PC-9 (cell line): ENCODE results near the gene TNS1. TPM values are rescaled to one million over a fixed set of nuclear protein-coding genes. Genes with fewer than 3 reads are reported as not detected.

Source experiments
- BruUV-seq: library from RNA; stranded (reverse); fragments of 400-500 nt; replicated peaks from 2 replicates; lab custom pipeline; 2021; lab: Mats Ljungman, UMichigan
- CTCF ChIA-PET: fragments of 300-600 bp; sonication (Branson Sonifier 250); formaldehyde crosslinking; loops from one replicate; lab custom pipeline; 2022; ENCODE audit warnings: antibody characterized with exemption; lab: Charles Lee
- POLR2A ChIA-PET: fragments of 300-600 bp; sonication (Branson Sonifier 250); formaldehyde crosslinking; loops from one replicate; lab custom pipeline; 2022; ENCODE audit warnings: antibody characterized with exemption; ENCODE audit not compliant: unreplicated experiment; lab: Charles Lee
- DNase-seq, 2 experiments: peaks; one replicate each; pipeline versions ENCODE4 v3.0.0 to v3.0.0-alpha.2; 2015 to 2022; ENCODE audit warnings: mixed read lengths in 1 of 2
- H2AFZ ChIP-seq: fragments of 200-600 bp; sonication (generic); 2 replicates; pipeline ENCODE4 v1.8.1; 2017; ENCODE audit warnings: antibody characterized with exemption
- H3F3A ChIP-seq: fragments of 200-600 bp; sonication (generic); 2 replicates; pipeline ENCODE4 v1.8.1; 2017; ENCODE audit warnings: antibody characterized with exemption, mild to moderate bottlenecking, low read depth; ENCODE audit not compliant: insufficient read depth
- H3K27ac ChIP-seq: fragments of 200-600 bp; sonication (generic); 2 replicates; pipeline ENCODE4 v1.6.1; 2016; ENCODE audit warnings: mixed run types
- H3K27me3 ChIP-seq: fragments of 200-600 bp; sonication (generic); 2 replicates; pipeline ENCODE4 v1.6.1; 2016; ENCODE audit warnings: low read depth, mixed run types; ENCODE audit not compliant: insufficient read depth
- H3K36me3 ChIP-seq: fragments of 200-600 bp; sonication (generic); 2 replicates; pipeline ENCODE4 v1.6.1; 2016; ENCODE audit warnings: low read depth, mixed run types
- H3K4me1 ChIP-seq: fragments of 200-600 bp; sonication (generic); replicated peaks from 2 replicates; pipeline ENCODE4 v1.6.1; 2016; ENCODE audit warnings: mixed run types; ENCODE audit not compliant: insufficient read depth
- H3K4me2 ChIP-seq: fragments of 200-600 bp; sonication (generic); 2 replicates; pipeline ENCODE4 v1.6.1; 2017; ENCODE audit warnings: mixed run types
- H3K4me3 ChIP-seq: fragments of 200-600 bp; sonication (generic); 2 replicates; pipeline ENCODE4 v1.6.1; 2016; ENCODE audit warnings: mixed run types
- H3K79me2 ChIP-seq: fragments of 200-600 bp; sonication (generic); 2 replicates; pipeline ENCODE4 v1.6.1; 2017; ENCODE audit warnings: low read depth, mixed run types
- H3K9me2 ChIP-seq: fragments of 200-600 bp; sonication (generic); 2 replicates; pipeline ENCODE4 v1.8.1; 2017; ENCODE audit warnings: mild to moderate bottlenecking; ENCODE audit not compliant: insufficient read depth
- H3K9me3 ChIP-seq: fragments of 200-600 bp; sonication (generic); 2 replicates; pipeline ENCODE4 v1.8.1; 2016; ENCODE audit warnings: low read depth; ENCODE audit not compliant: insufficient read depth
- H4K20me1 ChIP-seq: fragments of 200-600 bp; sonication (generic); 2 replicates; pipeline ENCODE4 v1.8.1; 2017; ENCODE audit not compliant: insufficient read depth
- EZH2 ChIP-seq: fragments of 200-600 bp; sonication (generic); IDR thresholded peaks from 2 replicates; pipeline ENCODE4 v1.8.0; 2017; ENCODE audit warnings: antibody characterized with exemption, low read depth
- intact Hi-C: fragments of 100-400 bp; cut with micrococcal nuclease; formaldehyde crosslinking; loops from one replicate; pipeline ENCODE4 v1.10.0; 2022; ENCODE audit not compliant: unreplicated experiment
- total RNA-seq: library from RNA; stranded (reverse); gene quantifications from 2 replicates; pipeline ENCODE4 v1.2.3, GENCODE V29; 2021
- TF ChIP-seq, protein P1 (sequence below): fragments of 200-600 bp; sonication (generic); conservative IDR thresholded peaks from 2 replicates; pipeline ENCODE4 v1.6.1; 2017; ENCODE audit warnings: mixed run types, antibody characterized with exemption, mild to moderate bottlenecking, moderate library complexity

The TNS1 gene
- total RNA-seq, 1 experiment from 2014 or later, result 5.5 TPM

GRCh38 chr2:217875556-217876252 is 127.1 kb downstream of the TNS1 start:
- Histone ChIP-seq H3K36me3 (no peaks in the 10 kb centered on the region), H3K27ac (no peak overlapping the region), H3K27me3 (no peaks in the 10 kb centered on the region), H4K20me1 (no peaks in the 10 kb centered on the region), H3F3A (no peaks in the 10 kb centered on the region), H3K4me1 (no peaks in the 10 kb centered on the region), H3K9me3 (no peaks in the 10 kb centered on the region), H3K4me3 (no peak overlapping the region), H2AFZ (no peak overlapping the region), H3K4me2 (no peak overlapping the region), H3K9me2 (no peaks in the 10 kb centered on the region), H3K79me2 (no peaks in the 10 kb centered on the region)
- no peak for TF ChIP-seq EZH2
- TF ChIP-seq, protein P1, sequence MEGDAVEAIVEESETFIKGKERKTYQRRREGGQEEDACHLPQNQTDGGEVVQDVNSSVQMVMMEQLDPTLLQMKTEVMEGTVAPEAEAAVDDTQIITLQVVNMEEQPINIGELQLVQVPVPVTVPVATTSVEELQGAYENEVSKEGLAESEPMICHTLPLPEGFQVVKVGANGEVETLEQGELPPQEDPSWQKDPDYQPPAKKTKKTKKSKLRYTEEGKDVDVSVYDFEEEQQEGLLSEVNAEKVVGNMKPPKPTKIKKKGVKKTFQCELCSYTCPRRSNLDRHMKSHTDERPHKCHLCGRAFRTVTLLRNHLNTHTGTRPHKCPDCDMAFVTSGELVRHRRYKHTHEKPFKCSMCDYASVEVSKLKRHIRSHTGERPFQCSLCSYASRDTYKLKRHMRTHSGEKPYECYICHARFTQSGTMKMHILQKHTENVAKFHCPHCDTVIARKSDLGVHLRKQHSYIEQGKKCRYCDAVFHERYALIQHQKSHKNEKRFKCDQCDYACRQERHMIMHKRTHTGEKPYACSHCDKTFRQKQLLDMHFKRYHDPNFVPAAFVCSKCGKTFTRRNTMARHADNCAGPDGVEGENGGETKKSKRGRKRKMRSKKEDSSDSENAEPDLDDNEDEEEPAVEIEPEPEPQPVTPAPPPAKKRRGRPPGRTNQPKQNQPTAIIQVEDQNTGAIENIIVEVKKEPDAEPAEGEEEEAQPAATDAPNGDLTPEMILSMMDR, result no peak
- POLR2A ChIA-PET, result no interaction called here
- BruUV-seq, result no TSS peak
- CTCF ChIA-PET, result interaction anchor here (0.6 kb wide), 1 partner anchor 109 kb away, joined by 3 read pairs; no protein-coding TSS in a partner anchor
- no peak for DNase-seq
- intact Hi-C loops, result no loop called here

DNA sequence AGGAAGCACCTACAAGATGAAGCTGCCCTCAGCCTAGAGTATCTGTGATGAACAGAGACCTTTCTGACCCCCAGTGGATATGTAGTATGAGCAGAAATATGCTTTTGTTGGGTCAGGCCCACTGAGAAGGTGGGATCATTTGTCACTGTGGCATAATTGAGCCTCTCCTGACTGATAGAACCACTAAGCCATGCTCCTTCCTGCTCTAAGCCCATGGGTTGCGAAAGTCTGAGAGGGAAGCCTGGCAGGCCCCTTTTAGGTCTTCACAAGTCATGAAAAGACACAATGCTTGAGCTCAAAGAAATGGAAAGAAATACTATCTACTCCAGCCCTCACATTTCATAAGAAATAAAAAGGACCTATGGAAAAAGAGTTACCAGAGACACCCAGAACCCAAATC is 127.7 kb downstream of the TNS1 start:
- ChIA-PET CTCF (interaction anchor here (0.6 kb wide), 1 partner anchor 110 kb away, joined by 3 read pairs; no protein-coding TSS in a partner anchor), POLR2A (no interaction called here)
- Histone ChIP-seq H4K20me1 (no peaks in the 10 kb centered on the region), H3K9me3 (no peaks in the 10 kb centered on the region), H3K4me3 (no peak overlapping the region), H3K27me3 (no peaks in the 10 kb centered on the region), H3F3A (no peaks in the 10 kb centered on the region), H3K79me2 (no peaks in the 10 kb centered on the region), H3K4me1 (no peaks in the 10 kb centered on the region), H2AFZ (no peak overlapping the region), H3K9me2 (no peaks in the 10 kb centered on the region), H3K36me3 (no peaks in the 10 kb centered on the region), H3K4me2 (no peak overlapping the region), H3K27ac (no peak overlapping the region)
- DNase-seq, result no peak
- intact Hi-C loops, result no loop called here
- TF ChIP-seq EZH2, result no peak
- TF ChIP-seq, protein P1, result no peak
- BruUV-seq, result no TSS peak

GRCh38 chr2:217873371-217873770 is 129.4 kb downstream of the TNS1 start:
- no peaks in the 10 kb centered on the region for H3K79me2 ChIP-seq
- H4K20me1 ChIP-seq, result no peaks in the 10 kb centered on the region
- intact Hi-C loops, result no loop called here
- BruUV-seq, result no TSS peak
- POLR2A ChIA-PET, result no interaction called here
- CTCF ChIA-PET, result no interaction called here
- TF ChIP-seq, protein P1, result no peak
- TF ChIP-seq EZH2, result no peak
- no peak overlapping the region for H2AFZ ChIP-seq
- H3K9me2 ChIP-seq, result no peaks in the 10 kb centered on the region
- H3K9me3 ChIP-seq, result no peaks in the 10 kb centered on the region
- no peak overlapping the region for H3K27ac ChIP-seq
- no peaks in the 10 kb centered on the region for H3K36me3 ChIP-seq
- H3K27me3 ChIP-seq, result no peaks in the 10 kb centered on the region
- DNase-seq, result no peak
- no peak overlapping the region for H3K4me2 ChIP-seq
- H3F3A ChIP-seq, result no peaks in the 10 kb centered on the region
- H3K4me3 ChIP-seq, result no peak overlapping the region
- H3K4me1 ChIP-seq, result no peaks in the 10 kb centered on the region
